ENCODE measurements around the gene HS6ST2. TPM values are rescaled to one million over a fixed set of nuclear protein-coding genes. Genes with fewer than 3 reads are reported as not detected.

The HS6ST2 gene
- polyA plus RNA-seq, 1 of the 3 experiments (the other 2 are of a cell fraction), result 0.05 TPM

DNA sequence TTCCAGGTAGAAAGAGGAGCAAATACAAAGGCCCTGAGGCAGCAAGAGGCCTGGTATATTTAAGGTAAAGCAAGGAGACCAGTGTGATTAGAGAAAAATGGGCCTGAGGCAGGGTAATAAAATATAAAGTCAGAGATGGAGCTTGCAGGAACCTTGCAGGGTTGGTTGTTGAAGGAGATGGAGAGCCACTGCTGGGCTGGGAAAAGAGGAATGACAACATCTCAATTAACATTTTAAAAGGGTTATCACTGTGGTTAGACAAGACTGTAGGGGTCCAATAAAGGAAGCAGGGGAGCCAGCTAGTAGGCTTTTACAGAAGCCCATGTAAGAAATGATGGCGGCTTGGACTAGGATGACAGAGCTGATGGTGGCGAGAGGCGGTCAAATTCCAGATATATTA is 264.0 kb downstream of the HS6ST2 start:
- Histone ChIP-seq H3F3A (replicated peaks; ENCODE audit: insufficient read depth) (no peaks in the 10 kb centered on the region), H3K4me2 (no peak overlapping the region), H3K9me2 (no peaks in the 10 kb centered on the region), H3K4me1 (ENCODE audit: control insufficient read depth in 1 of 2, insufficient read depth in 2 of 2, low read depth in 1 of 2, low read length in 1 of 2) (no peaks in the 10 kb centered on the region; a peak in 1 of 4 replicates), H3K9ac (no peak overlapping the region), H4K20me1 (ENCODE audit: insufficient read depth) (no peaks in the 10 kb centered on the region), H3K27ac (ENCODE audit: low read depth in 2 of 2, low read length in 1 of 2) (no peak overlapping the region), H3K4me3 (ENCODE audit: low read depth in 2 of 2, low read length in 1 of 2) (no peak overlapping the region), H2AFZ (ENCODE audit: low read depth) (no peak overlapping the region), H3K9me3 (no peaks in the 10 kb centered on the region), H3K36me3 (replicated peaks in 1 of 2; ENCODE audit: control insufficient read depth in 1 of 2, insufficient read depth in 2 of 2, low read length in 1 of 2) (no peaks in the 10 kb centered on the region), H3K27me3 (ENCODE audit: insufficient read depth) (peaks cover 4% of the 10 kb centered on the region; the same call in 1 of the 2 replicates), H3K79me2 (ENCODE audit: insufficient read depth) (no peaks in the 10 kb centered on the region)
- WGBS (ENCODE audit: low lambda C conversion rate), result 53% methylated on average over 3 of the region's 3 CpGs
- DNase-seq, result no peak
- ChIA-PET CTCF (no interaction called here), POLR2A (no interaction called here)
- TF ChIP-seq SIN3A (IDR thresholded peaks at IDR 0.05; ENCODE audit: borderline replicate concordance, low read depth, low read length) (no peak), RAD21 (IDR thresholded peaks at IDR 0.05; ENCODE audit: low read length) (no peak), POLR2AphosphoS5 (IDR thresholded peaks at IDR 0.05; ENCODE audit: low read depth, low read length) (no peak), GABPA (IDR thresholded peaks at IDR 0.05; ENCODE audit: low read depth) (no peak), MXI1 (IDR thresholded peaks at IDR 0.05; ENCODE audit: low read depth, low read length) (no peak), NFIC (IDR thresholded peaks at IDR 0.05; ENCODE audit: borderline replicate concordance) (no peak), SMC3 (IDR thresholded peaks at IDR 0.05; ENCODE audit: low read depth, low read length) (no peak), FOXJ3 (CRISPR knock-in tag; IDR thresholded peaks at IDR 0.05) (no peak), CHD2 (IDR thresholded peaks at IDR 0.05; ENCODE audit: low read length, partially characterized antibody) (no peak), FOXM1 (IDR thresholded peaks at IDR 0.05; ENCODE audit: low read depth) (no peak), YY1 (IDR thresholded peaks at IDR 0.05; ENCODE audit: low read depth) (no peak), TCF12 (IDR thresholded peaks at IDR 0.05) (no peak), EP300 (IDR thresholded peaks at IDR 0.05; ENCODE audit: borderline replicate concordance in 1 of 2, low read depth in 1 of 2, low read length in 1 of 2) (no peak), FOSL2 (IDR thresholded peaks at IDR 0.05; ENCODE audit: borderline replicate concordance, low read depth) (no peak), RCOR1 (IDR thresholded peaks at IDR 0.05; ENCODE audit: low read length) (no peak)
- TF ChIP-seq, protein P1, sequence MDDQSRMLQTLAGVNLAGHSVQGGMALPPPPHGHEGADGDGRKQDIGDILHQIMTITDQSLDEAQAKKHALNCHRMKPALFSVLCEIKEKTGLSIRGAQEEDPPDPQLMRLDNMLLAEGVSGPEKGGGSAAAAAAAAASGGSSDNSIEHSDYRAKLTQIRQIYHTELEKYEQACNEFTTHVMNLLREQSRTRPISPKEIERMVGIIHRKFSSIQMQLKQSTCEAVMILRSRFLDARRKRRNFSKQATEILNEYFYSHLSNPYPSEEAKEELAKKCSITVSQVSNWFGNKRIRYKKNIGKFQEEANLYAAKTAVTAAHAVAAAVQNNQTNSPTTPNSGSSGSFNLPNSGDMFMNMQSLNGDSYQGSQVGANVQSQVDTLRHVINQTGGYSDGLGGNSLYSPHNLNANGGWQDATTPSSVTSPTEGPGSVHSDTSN (IDR thresholded peaks at IDR 0.05), result no peak
- TF ChIP-seq, protein P2, sequence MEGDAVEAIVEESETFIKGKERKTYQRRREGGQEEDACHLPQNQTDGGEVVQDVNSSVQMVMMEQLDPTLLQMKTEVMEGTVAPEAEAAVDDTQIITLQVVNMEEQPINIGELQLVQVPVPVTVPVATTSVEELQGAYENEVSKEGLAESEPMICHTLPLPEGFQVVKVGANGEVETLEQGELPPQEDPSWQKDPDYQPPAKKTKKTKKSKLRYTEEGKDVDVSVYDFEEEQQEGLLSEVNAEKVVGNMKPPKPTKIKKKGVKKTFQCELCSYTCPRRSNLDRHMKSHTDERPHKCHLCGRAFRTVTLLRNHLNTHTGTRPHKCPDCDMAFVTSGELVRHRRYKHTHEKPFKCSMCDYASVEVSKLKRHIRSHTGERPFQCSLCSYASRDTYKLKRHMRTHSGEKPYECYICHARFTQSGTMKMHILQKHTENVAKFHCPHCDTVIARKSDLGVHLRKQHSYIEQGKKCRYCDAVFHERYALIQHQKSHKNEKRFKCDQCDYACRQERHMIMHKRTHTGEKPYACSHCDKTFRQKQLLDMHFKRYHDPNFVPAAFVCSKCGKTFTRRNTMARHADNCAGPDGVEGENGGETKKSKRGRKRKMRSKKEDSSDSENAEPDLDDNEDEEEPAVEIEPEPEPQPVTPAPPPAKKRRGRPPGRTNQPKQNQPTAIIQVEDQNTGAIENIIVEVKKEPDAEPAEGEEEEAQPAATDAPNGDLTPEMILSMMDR (IDR thresholded peaks at IDR 0.05), result no peak
- TF ChIP-seq, protein P3, sequence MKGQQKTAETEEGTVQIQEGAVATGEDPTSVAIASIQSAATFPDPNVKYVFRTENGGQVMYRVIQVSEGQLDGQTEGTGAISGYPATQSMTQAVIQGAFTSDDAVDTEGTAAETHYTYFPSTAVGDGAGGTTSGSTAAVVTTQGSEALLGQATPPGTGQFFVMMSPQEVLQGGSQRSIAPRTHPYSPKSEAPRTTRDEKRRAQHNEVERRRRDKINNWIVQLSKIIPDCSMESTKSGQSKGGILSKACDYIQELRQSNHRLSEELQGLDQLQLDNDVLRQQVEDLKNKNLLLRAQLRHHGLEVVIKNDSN (IDR thresholded peaks at IDR 0.05; ENCODE audit: borderline replicate concordance, low read depth), result no peak

All from SK-N-SH (cell line).